M059J (cell line): ENCODE data around the gene ANKRD20A1. TPM values are rescaled to one million over a fixed set of nuclear protein-coding genes. Genes with fewer than 3 reads are reported as not detected.
"Not testable (repeated sequence)": the region's sequence is repeated elsewhere in the genome, so short reads cannot be mapped to it uniquely, and the experiment has no call there.

Experiments used
- DNase-seq: peaks from one replicate; pipeline ENCODE4 v3.0.0-alpha.2; 2012; ENCODE audit warnings: low read depth
- total RNA-seq: library from RNA; depleted of rRNA; stranded (reverse); fragments of >200 nt; shearing (Covaris generic); gene quantifications from 2 replicates; pipeline ENCODE4 v1.2.3, GENCODE V29; 2014; rRNA removed

The ANKRD20A1 gene
- total RNA-seq: not detected in 2 replicates

- not testable (repeated sequence) for DNase-seq
These were observed at the start of gene ANKRD20A1 for GRCh38 chr9:67858871-67859270. ANKRD20A1 (plus strand) TSS chr9:67858931; CDS start chr9:67859427, 496 bp downstream.

- peak; percentile 5 for DNase-seq
These were observed 26.6 kb upstream of the ANKRD20A1 start for GRCh38 chr9:67832088-67832487.
